Measurements from ENCODE around the gene SMIM33. TPM values are rescaled to one million over a fixed set of nuclear protein-coding genes. Genes with fewer than 3 reads are reported as not detected.

Gene SMIM33
- total and polyA plus RNA-seq, 10 of the 15 experiments (the other 5 are each of a cell fraction or from before 2014, with no cell fraction given) = 0.03 to 0.25 (median 0.07) TPM; not detected in 4

- TF ChIP-seq ZBTB4 (CRISPR knock-in tag; IDR thresholded peaks at IDR 0.05) (no peak), TBL1XR1 (IDR thresholded peaks at IDR 0.05; ENCODE audit: low read depth, low read length) (no peak), ZNF384 (IDR thresholded peaks at IDR 0.05; ENCODE audit: borderline replicate concordance, low read depth, low read length) (no peak), CREB1 (IDR thresholded peaks at IDR 0.05; ENCODE audit: low read depth) (peak; percentile 47; the same call in 1 of the 2 replicates), MLLT1 (IDR thresholded peaks at IDR 0.05) (peak; percentile 74), ATF7 (IDR thresholded peaks at IDR 0.05; ENCODE audit: low read depth) (0 out of 2 replicates have a peak, but pooled peaks have one; percentile 12), MEF2B (IDR thresholded peaks at IDR 0.05; ENCODE audit: partially characterized antibody, poor library complexity, severe bottlenecking) (peak; percentile 38), NFYB (IDR thresholded peaks at IDR 0.05; ENCODE audit: insufficient read depth, low read depth, low read length) (0 out of 2 replicates have a peak, but pooled peaks have one; percentile 12), IKZF1 (conservative IDR thresholded peaks at IDR 0.05) (peak; percentile 78), ZBTB33 (IDR thresholded peaks at IDR 0.05) (no peak), NR2F1 (conservative IDR thresholded peaks at IDR 0.05) (peak; percentile 88), EED (IDR thresholded peaks at IDR 0.05; ENCODE audit: low read depth) (peak; percentile 80), TAF1 (IDR thresholded peaks at IDR 0.05; ENCODE audit: borderline replicate concordance, low read depth, low read length) (0 out of 2 replicates have a peak, but pooled peaks have one; percentile 6)
Observed at GRCh38 chr5:139482050-139482889, 11.5 kb downstream of the SMIM33 start, which contains the start of gene STING1 (continued).

Measured in GM12878 (cell line).